Subcutaneous abdominal adipose tissue (tissue), 5 donors: ENCODE results near the gene MYO3B.

ENCODE experiments used
- H3K27ac ChIP-seq: one replicate; pipeline ENCODE4 v1.7.0; 2013; ENCODE audit warnings: low read depth, mild to moderate bottlenecking, inconsistent platforms, low read length, moderate library complexity
- H3K27me3 ChIP-seq, 5 donors: one replicate each; pipeline ENCODE4 v1.7.0; 2013; ENCODE audit warnings: low read length in 5 of 5, inconsistent platforms in 1 of 5; ENCODE audit not compliant: control insufficient read depth in 5 of 5, insufficient read depth in 4 of 5
- H3K36me3 ChIP-seq, 5 donors: one replicate each; pipeline ENCODE4 v1.7.0; 2013; ENCODE audit warnings: low read length in 5 of 5; ENCODE audit not compliant: control insufficient read depth in 5 of 5, insufficient read depth in 5 of 5
- H3K4me1 ChIP-seq, 5 donors: one replicate each; pipeline ENCODE4 v1.7.0; 2013; ENCODE audit warnings: low read length in 5 of 5, mild to moderate bottlenecking in 3 of 5, moderate library complexity in 1 of 5; ENCODE audit not compliant: control insufficient read depth in 5 of 5, insufficient read depth in 5 of 5
- H3K4me3 ChIP-seq, 5 donors: one replicate each; pipeline ENCODE4 v1.7.0; 2013; ENCODE audit warnings: low read length in 5 of 5, low read depth in 1 of 5
- H3K9ac ChIP-seq, 5 donors: one replicate each; pipeline ENCODE4 v1.7.0; 2013; ENCODE audit warnings: low read length in 5 of 5, mild to moderate bottlenecking in 4 of 5, moderate library complexity in 3 of 5
- H3K9me3 ChIP-seq, 5 donors: one replicate each; pipeline ENCODE4 v1.7.0; 2013; ENCODE audit warnings: low read length in 5 of 5; ENCODE audit not compliant: control insufficient read depth in 5 of 5
- donor health status: healthy.
- donor health status: healthy.
- donor health status: healthy.
- donor health status: healthy.
- donor health status: healthy.

The MYO3B gene

GRCh38 chr2:170177950-170178781 is at the start of gene MYO3B:
Gene MYO3B (plus strand): TSS chr2:170178147. CDS start chr2:170178288, 141 bp downstream.
- Histone ChIP-seq H3K4me1 (no peaks in the 10 kb centered on the region), H3K27ac (no peak within 1 kb of the TSS), H3K4me3 (no peak within 1 kb of the TSS), H3K9ac (no peak within 1 kb of the TSS), H3K27me3 (no peaks in the 10 kb centered on the region), H3K9me3 (no peaks in the 10 kb centered on the region), H3K36me3 (no peaks in the 10 kb centered on the region)

- Histone ChIP-seq H3K4me1 (no peaks in the 10 kb centered on the region), H3K4me3 (no peak overlapping the region), H3K9me3 (peaks cover 0 to 3% (median 0%) of the 10 kb centered on the region in 5 donors), H3K27ac (no peak overlapping the region), H3K9ac (no peak overlapping the region), H3K27me3 (peaks cover 0 to 8% (median 3%) of the 10 kb centered on the region in 5 donors), H3K36me3 (no peaks in the 10 kb centered on the region)
These were observed 38.5 kb upstream of the MYO3B start for GRCh38 chr2:170139276-170139967.

GRCh38 chr2:170140561-170140960 is 37.4 kb upstream of the MYO3B start:
- H3K27me3 ChIP-seq: peaks cover 0 to 8% (median 3%) of the 10 kb centered on the region in 5 donors
- no peaks in the 10 kb centered on the region for H3K36me3 ChIP-seq
- peaks cover 0 to 3% (median 0%) of the 10 kb centered on the region in 5 donors for H3K9me3 ChIP-seq
- no peak overlapping the region for H3K27ac ChIP-seq
- peaks cover 0 to 3% (median 0%) of the 10 kb centered on the region in 5 donors for H3K4me1 ChIP-seq
- H3K9ac ChIP-seq: no peak overlapping the region
- no peak overlapping the region for H3K4me3 ChIP-seq

GRCh38 chr2:170141865-170142264 is 36.1 kb upstream of the MYO3B start:
- peaks cover 0 to 8% (median 3%) of the 10 kb centered on the region in 5 donors for H3K27me3 ChIP-seq
- H3K4me1 ChIP-seq: peaks cover 0 to 3% (median 0%) of the 10 kb centered on the region in 5 donors
- H3K9ac ChIP-seq: no peak overlapping the region
- H3K9me3 ChIP-seq: no peaks in the 10 kb centered on the region
- H3K36me3 ChIP-seq: no peaks in the 10 kb centered on the region
- no peak overlapping the region for H3K27ac ChIP-seq
- H3K4me3 ChIP-seq: no peak overlapping the region

- peaks cover 0 to 6% (median 0%) of the 10 kb centered on the region in 5 donors for H3K4me1 ChIP-seq
These were observed 35.4 kb upstream of the MYO3B start for GRCh38 chr2:170142502-170142901.

GRCh38 chr2:170143045-170143717 is 34.8 kb upstream of the MYO3B start:
- Histone ChIP-seq H3K27ac (no peak overlapping the region), H3K27me3 (peaks cover 0 to 8% (median 3%) of the 10 kb centered on the region in 5 donors), H3K4me1 (peaks cover 0 to 6% (median 0%) of the 10 kb centered on the region in 5 donors), H3K9ac (no peak overlapping the region), H3K4me3 (no peak overlapping the region), H3K9me3 (no peaks in the 10 kb centered on the region), H3K36me3 (no peaks in the 10 kb centered on the region)

More at GRCh38 chr2:170142502-170142901, 35.4 kb upstream of the MYO3B start:
- no peaks in the 10 kb centered on the region for H3K9me3 ChIP-seq
- no peak overlapping the region for H3K4me3 ChIP-seq
- H3K27me3 ChIP-seq: peaks cover 0 to 8% (median 3%) of the 10 kb centered on the region in 5 donors
- H3K27ac ChIP-seq: no peak overlapping the region
- H3K9ac ChIP-seq: no peak overlapping the region
- H3K36me3 ChIP-seq: no peaks in the 10 kb centered on the region

- no peaks in the 10 kb centered on the region for H3K9me3 ChIP-seq
- H3K27ac ChIP-seq: no peak overlapping the region
- no peaks in the 10 kb centered on the region for H3K36me3 ChIP-seq
- H3K9ac ChIP-seq: no peak overlapping the region
- H3K27me3 ChIP-seq: peaks cover 0 to 8% (median 3%) of the 10 kb centered on the region in 5 donors
- no peak overlapping the region for H3K4me3 ChIP-seq
- H3K4me1 ChIP-seq: peaks cover 0 to 6% (median 0%) of the 10 kb centered on the region in 5 donors
These were observed 33.2 kb upstream of the MYO3B start for GRCh38 chr2:170144761-170145160.

GRCh38 chr2:170145191-170145590 is 32.8 kb upstream of the MYO3B start:
- H3K4me1 ChIP-seq: peaks cover 0 to 6% (median 0%) of the 10 kb centered on the region in 5 donors

GRCh38 chr2:170145675-170146432 is 32.1 kb upstream of the MYO3B start:
- H3K9me3 ChIP-seq: no peaks in the 10 kb centered on the region
- peaks cover 0 to 6% (median 0%) of the 10 kb centered on the region in 5 donors for H3K4me1 ChIP-seq
- peaks cover 0 to 8% (median 3%) of the 10 kb centered on the region in 5 donors for H3K27me3 ChIP-seq
- no peak overlapping the region for H3K9ac ChIP-seq
- H3K36me3 ChIP-seq: no peaks in the 10 kb centered on the region
- H3K4me3 ChIP-seq: no peak overlapping the region
- H3K27ac ChIP-seq: no peak overlapping the region

More at GRCh38 chr2:170145191-170145590, 32.8 kb upstream of the MYO3B start:
- Histone ChIP-seq H3K27ac (no peak overlapping the region), H3K4me3 (no peak overlapping the region), H3K9me3 (no peaks in the 10 kb centered on the region), H3K36me3 (no peaks in the 10 kb centered on the region), H3K27me3 (peaks cover 0 to 8% (median 3%) of the 10 kb centered on the region in 5 donors), H3K9ac (no peak overlapping the region)
